HL-60 (cell line): ENCODE results near the gene CHRNE.

Experiments used
- DNase-seq, 2 experiments: peaks; one replicate each; pipeline ENCODE4 v3.0.0-alpha.2; 2010 to 2020; ENCODE audit warnings: low read depth in 1 of 2, low spot score in 1 of 2
- H3K27ac ChIP-seq: fragments of 250-450 bp; sonication (Bioruptor Pico); replicated peaks from 2 replicates; pipeline ENCODE4 v1.5.1; 2020; ENCODE audit warnings: mild to moderate bottlenecking, moderate library complexity
- H3K27me3 ChIP-seq: fragments of 250-450 bp; sonication (Bioruptor Pico); 2 replicates; pipeline ENCODE4 v1.5.1; 2021; ENCODE audit warnings: mild to moderate bottlenecking, moderate library complexity; ENCODE audit not compliant: insufficient read depth, poor library complexity, severe bottlenecking
- H3K4me3 ChIP-seq: replicated peaks from 2 replicates; pipeline ENCODE4 v1.5.1; 2011; ENCODE audit warnings: mild to moderate bottlenecking, control low read depth, low read length; ENCODE audit not compliant: insufficient read depth
- CTCF ChIP-seq: IDR thresholded peaks from one replicate; pipeline ENCODE4 v1.5.1; 2011; ENCODE audit warnings: low read length, control low read depth, inconsistent platforms; ENCODE audit not compliant: insufficient read depth
- GABPA ChIP-seq: IDR thresholded peaks from 2 replicates; pipeline ENCODE4 v1.6.1; 2012; ENCODE audit warnings: low read depth
- POLR2AphosphoS5 ChIP-seq: IDR thresholded peaks from 2 replicates; pipeline ENCODE4 v1.6.1; 2012; ENCODE audit warnings: low read depth
- REST ChIP-seq: IDR thresholded peaks from 2 replicates; pipeline ENCODE4 v1.6.1; 2012; ENCODE audit warnings: low read depth; ENCODE audit not compliant: insufficient replicate concordance
- SPI1 ChIP-seq: IDR thresholded peaks from 2 replicates; pipeline ENCODE4 v1.6.1; 2012; ENCODE audit warnings: low read depth, mild to moderate bottlenecking, borderline replicate concordance
- long read RNA-seq: library from polyadenylated mRNA; unstranded; transcript quantifications from one replicate; pipeline ENCODE4 v2.0.0, GENCODE V29; 2020

The CHRNE gene
- long read RNA-seq, result 0 reads

GRCh38 chr17:4903051-4903818 is at the start of gene CHRNE:
Gene CHRNE (minus strand): TSS chr17:4903098. CDS start chr17:4903063, 35 bp downstream.
- DNase-seq, result peak; percentile 31 to 62
- H3K4me3 ChIP-seq, result no peak within 1 kb of the TSS
- TF ChIP-seq GABPA (no peak), CTCF (peak; percentile 11), SPI1 (no peak), POLR2AphosphoS5 (no peak), REST (no peak)
- H3K27ac ChIP-seq, result no peak within 1 kb of the TSS
- peaks cover 7% of the 10 kb centered on the region for H3K27me3 ChIP-seq

- TF ChIP-seq POLR2AphosphoS5 (no peak), SPI1 (no peak), GABPA (no peak), REST (no peak), CTCF (no peak)
- H3K27ac ChIP-seq, result no peak overlapping the region
- H3K4me3 ChIP-seq, result no peak overlapping the region
- DNase-seq, result no peak
- no peaks in the 10 kb centered on the region for H3K27me3 ChIP-seq
These were observed 48.6 kb upstream of the CHRNE start for GRCh38 chr17:4951486-4951885.

- no peak for TF ChIP-seq POLR2AphosphoS5
- TF ChIP-seq SPI1, result no peak
- TF ChIP-seq REST, result no peak
- no peak for TF ChIP-seq CTCF
- no peak for TF ChIP-seq GABPA
- Histone ChIP-seq H3K27me3 (no peaks in the 10 kb centered on the region), H3K27ac (peak within 1 kb of the TSS; percentile 98), H3K4me3 (peak within 1 kb of the TSS; percentile 41)
- DNase-seq, result no peak
These were observed 47.9 kb upstream of the CHRNE start, which contains the start of gene ENO3 for GRCh38 chr17:4950746-4951204. Gene ENO3 (plus strand): TSS chr17:4951119. CDS start chr17:4951830, 711 bp downstream.
